ENCODE measurements around the gene GKAP1.
"Not testable (repeated sequence)": the region's sequence is repeated elsewhere in the genome, so short reads cannot be mapped to it uniquely, and the experiment has no call there.

DNA sequence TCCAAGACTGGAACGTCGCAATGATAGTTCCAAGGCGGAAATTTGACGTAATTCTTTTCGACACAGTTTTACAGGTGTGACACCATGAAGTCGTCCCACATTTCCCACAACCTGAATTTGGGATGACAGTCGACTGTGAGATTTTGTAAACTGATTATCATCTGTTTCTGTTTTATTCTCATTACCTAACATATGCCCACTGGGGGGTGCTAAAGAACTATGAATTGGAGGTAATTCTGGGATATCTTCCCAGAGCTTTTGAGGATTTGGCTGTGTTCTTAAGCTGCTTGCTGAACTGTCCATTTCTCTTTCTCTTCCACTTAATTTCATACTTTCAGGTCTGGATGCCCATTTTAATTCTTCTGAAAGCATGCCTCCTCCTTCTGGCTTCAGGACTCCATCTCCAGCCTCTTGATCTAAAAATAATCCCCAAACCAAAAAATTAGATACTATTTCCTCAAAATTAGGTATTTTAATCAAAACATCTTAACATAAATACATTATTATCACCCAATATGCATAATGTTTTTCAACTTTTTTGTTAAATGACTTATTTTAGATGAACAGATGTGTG lies 19.6 kb upstream of the GKAP1 start:
- not testable (repeated sequence) for TF ChIP-seq ZSCAN20 (CRISPR knock-in tag; IDR thresholded peaks at IDR 0.05); RARB (CRISPR knock-in tag; IDR thresholded peaks at IDR 0.05); SREBF2 (IDR thresholded peaks at IDR 0.05); PBX3 (IDR thresholded peaks at IDR 0.05); EP300 (IDR thresholded peaks at IDR 0.05); CEBPB (IDR thresholded peaks at IDR 0.05); SMC3 (IDR thresholded peaks at IDR 0.05); POLR2A (IDR thresholded peaks at IDR 0.05; ENCODE audit: low read length)
- TF ChIP-seq, protein P1, sequence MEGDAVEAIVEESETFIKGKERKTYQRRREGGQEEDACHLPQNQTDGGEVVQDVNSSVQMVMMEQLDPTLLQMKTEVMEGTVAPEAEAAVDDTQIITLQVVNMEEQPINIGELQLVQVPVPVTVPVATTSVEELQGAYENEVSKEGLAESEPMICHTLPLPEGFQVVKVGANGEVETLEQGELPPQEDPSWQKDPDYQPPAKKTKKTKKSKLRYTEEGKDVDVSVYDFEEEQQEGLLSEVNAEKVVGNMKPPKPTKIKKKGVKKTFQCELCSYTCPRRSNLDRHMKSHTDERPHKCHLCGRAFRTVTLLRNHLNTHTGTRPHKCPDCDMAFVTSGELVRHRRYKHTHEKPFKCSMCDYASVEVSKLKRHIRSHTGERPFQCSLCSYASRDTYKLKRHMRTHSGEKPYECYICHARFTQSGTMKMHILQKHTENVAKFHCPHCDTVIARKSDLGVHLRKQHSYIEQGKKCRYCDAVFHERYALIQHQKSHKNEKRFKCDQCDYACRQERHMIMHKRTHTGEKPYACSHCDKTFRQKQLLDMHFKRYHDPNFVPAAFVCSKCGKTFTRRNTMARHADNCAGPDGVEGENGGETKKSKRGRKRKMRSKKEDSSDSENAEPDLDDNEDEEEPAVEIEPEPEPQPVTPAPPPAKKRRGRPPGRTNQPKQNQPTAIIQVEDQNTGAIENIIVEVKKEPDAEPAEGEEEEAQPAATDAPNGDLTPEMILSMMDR (IDR thresholded peaks at IDR 0.05): peak; percentile 45
- TF ChIP-seq, protein P2, sequence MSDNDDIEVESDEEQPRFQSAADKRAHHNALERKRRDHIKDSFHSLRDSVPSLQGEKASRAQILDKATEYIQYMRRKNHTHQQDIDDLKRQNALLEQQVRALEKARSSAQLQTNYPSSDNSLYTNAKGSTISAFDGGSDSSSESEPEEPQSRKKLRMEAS (IDR thresholded peaks at IDR 0.05): not testable (repeated sequence)

Data from A549 (cell line).